Ishikawa (cell line): ENCODE results near the gene IL37.

Source experiments
- CEBPB ChIP-seq: IDR thresholded peaks from 2 replicates; pipeline ENCODE4 v1.6.1; 2012
- CREB1 ChIP-seq: IDR thresholded peaks from 2 replicates; pipeline ENCODE4 v1.6.1; 2012; ENCODE audit warnings: low read depth
- EGR1 ChIP-seq: IDR thresholded peaks from 2 replicates; pipeline ENCODE4 v1.6.1; 2012
- EP300 ChIP-seq: IDR thresholded peaks from 2 replicates; pipeline ENCODE4 v1.6.1; 2012; ENCODE audit warnings: borderline replicate concordance
- REST ChIP-seq: IDR thresholded peaks from 2 replicates; pipeline ENCODE4 v1.6.1; 2012; ENCODE audit warnings: low read depth, mild to moderate bottlenecking
- TAF1 ChIP-seq: IDR thresholded peaks from 2 replicates; pipeline ENCODE4 v1.6.1; 2012; ENCODE audit warnings: low read depth, mild to moderate bottlenecking
- USF1 ChIP-seq: IDR thresholded peaks from 2 replicates; pipeline ENCODE4 v1.6.1; 2012
- YY1 ChIP-seq: IDR thresholded peaks from 2 replicates; pipeline ENCODE4 v1.6.1; 2012; ENCODE audit warnings: low read depth
- TF ChIP-seq, protein P1 (sequence below): IDR thresholded peaks from 2 replicates; pipeline ENCODE4 v1.6.1; 2012

- TF ChIP-seq, protein P1, sequence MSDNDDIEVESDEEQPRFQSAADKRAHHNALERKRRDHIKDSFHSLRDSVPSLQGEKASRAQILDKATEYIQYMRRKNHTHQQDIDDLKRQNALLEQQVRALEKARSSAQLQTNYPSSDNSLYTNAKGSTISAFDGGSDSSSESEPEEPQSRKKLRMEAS, result no peak
- no peak for TF ChIP-seq CEBPB
- no peak for TF ChIP-seq USF1
- no peak for TF ChIP-seq REST
- no peak for TF ChIP-seq EGR1
- no peak for TF ChIP-seq EP300
- TF ChIP-seq CREB1, result no peak
- TF ChIP-seq YY1, result no peak
- TF ChIP-seq TAF1, result no peak
Observed at GRCh38 chr2:112889976-112890375, 21.0 kb upstream of the IL37 start.
